Hepatic stellate cell (primary cell): Measurements from ENCODE around the gene FAM20A.

Experiments
- DNase-seq: peaks from one replicate; pipeline ENCODE4 v3.0.0; 2011; ENCODE audit warnings: low spot score

FAM20A gene

DNA sequence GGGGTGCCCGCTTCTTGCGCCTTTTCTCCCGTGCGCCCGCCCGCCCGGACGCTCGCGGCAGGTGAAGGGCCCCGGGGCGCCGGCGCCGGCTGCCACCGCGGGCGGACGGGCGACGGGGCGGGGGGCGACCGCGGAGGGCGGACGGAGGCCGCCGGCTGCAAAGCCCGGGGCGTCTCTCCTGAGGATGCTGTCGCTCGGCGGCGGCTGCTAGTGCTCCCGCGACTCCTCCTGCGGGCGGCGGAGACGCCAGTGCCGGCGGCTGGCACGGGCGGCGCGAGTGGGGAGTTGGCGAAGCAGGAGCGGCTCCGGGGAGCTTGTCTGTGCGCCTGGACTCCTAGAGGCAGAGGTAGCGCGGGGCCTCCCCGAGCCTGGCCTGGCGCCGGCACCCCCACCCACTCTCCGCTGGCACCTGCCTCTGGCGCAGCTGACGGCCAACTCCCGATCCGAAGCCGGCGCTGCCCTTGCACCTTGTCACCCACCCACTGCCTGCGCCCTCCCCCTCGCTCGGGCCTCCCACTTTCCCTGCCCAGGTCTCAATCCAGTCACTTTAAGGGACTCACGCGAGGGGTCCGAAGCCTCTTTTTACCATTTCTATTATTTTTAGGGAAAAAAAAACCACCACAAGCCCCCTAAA is at the start of gene FAM20A:
Gene FAM20A (minus strand): TSS at position 437 of the 634 bp plus-strand sequence. CDS start 701 bp downstream, outside the sequence.
- DNase-seq = no peak

- no peak for DNase-seq
Measured at GRCh38 chr17:68649324-68649723, 48.2 kb upstream of the FAM20A start.

- DNase-seq = no peak
Measured at GRCh38 chr17:68646626-68647526, 45.7 kb upstream of the FAM20A start.

GRCh38 chr17:68642118-68642412 is 40.9 kb upstream of the FAM20A start:
- no peak for DNase-seq

GRCh38 chr17:68641276-68642117 is 40.3 kb upstream of the FAM20A start:
- no peak for DNase-seq

DNA sequence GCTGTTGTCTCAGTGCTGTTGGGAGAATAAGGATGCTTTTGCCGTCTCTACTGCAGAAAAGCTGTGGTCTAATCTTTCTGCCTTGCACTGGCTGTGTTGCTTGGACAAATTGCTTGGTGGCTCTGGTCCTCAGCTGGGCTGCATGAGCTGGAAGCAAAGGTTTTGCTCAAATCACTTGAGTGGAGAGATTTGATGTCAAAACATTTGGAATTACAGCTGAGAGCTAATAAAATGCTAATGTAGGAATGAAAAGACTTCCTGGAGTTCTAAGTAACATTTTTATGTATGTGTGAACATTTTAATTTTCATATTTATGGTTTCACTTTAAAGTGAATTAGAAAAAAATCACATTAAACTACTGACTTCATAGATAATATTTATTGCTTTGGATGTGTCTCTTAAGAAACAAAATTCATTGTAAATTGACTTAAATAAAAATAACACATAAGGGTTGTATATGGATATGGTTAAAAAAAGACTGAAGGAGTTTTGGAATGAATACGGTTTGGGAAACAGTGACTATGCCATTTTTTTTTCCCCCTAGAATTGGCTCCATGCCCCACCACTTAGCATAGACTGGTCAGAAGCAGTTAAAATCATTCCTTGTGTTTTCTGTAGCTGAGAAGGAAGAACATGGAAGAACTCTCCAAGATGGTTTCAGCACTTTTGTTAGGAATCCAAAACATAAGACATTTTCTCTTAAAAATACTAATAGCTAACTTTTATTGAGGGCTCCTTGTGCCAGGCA is 39.2 kb upstream of the FAM20A start:
- DNase-seq = no peak

- DNase-seq = no peak
Measured at GRCh38 chr17:68634345-68634876, 33.2 kb upstream of the FAM20A start.

DNA sequence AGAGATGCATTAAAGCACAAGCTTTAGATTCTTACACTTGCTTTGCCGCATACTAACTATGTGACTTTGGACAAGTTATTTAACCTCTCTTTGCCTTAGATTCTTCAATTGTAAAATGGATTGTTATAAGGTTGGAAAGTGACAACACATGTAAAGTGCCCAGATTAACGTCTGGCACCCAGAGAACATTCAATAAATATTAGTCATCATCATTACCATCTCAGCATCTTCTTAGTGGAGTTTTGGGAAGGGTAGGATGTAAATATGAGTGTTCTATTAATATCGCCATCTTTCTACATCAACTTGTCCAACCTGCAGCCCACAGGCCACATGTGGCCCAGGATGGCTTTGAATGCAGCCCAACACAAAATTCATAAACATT is 27.4 kb upstream of the FAM20A start:
- no peak for DNase-seq

DNA sequence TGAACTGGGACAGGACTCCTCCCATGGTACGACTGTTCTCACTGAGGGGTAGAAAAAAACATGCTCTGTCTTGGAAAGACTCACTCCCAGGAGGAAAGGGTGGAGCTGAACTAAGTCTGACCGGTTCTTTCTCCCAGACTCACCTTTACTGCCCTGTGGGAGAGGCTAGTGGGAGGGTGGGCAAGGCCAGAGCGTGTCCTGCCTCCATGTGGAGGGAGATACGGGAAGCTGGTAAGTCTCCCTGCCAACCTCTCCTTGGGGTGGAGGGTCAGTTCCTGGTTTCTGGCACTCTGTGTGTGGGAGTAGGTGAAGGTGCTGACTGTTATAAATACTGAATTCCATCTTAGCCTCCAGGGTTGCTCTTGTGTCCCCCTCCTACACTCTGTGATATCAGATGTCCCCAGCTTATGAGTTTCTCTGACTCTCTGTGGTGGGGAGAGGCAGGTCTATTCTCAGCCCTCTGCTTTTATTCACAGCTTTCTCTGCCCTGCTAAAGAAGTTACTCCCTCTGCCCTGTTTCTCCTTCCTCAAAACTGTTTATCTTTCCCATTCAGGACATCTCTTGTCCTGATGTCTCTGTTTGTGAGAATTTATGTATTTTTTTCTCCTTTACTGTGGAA is 26.9 kb upstream of the FAM20A start:
- DNase-seq = no peak

- no peak for DNase-seq
Measured at GRCh38 chr17:68624381-68624780, 23.2 kb upstream of the FAM20A start.

DNA sequence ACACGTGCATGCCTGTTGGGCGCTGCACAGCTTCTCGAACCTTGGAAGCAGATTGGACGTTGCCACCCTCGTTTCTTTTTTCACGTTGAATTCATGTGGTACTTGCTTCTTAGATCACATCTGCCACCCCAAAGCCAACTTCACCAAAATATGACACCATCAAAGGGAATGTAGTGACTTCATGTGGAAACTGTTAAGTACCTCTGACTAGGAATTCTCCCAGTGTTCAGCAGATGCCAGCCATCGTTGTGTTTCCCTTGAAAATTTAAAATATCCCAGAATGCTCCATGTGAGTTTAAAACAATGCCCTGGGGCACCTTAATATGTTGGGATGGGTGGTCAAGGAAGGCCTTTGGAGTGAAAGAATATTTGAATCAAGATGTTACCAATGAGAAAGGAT is 22.6 kb upstream of the FAM20A start:
- DNase-seq = no peak

DNA sequence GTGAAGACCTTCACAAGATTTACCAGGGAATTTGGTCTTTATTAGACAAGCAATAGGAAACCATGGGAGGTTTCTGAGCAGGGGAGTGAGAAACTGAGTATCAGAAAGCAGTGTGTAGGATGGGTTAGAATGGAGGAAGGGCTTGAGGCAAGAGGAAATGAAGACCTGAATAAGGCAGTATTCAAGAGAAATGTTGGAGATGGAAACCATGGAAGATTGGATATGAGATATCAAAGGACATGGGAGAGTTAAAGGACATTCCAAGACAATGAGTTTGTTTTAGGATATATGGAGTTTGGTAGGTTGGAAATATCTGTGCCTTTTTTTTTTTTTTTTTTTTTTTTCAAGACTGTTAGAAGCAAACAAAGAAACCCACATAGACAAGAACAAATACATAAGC is 21.3 kb upstream of the FAM20A start:
- DNase-seq = no peak

- DNase-seq = no peak
Measured at GRCh38 chr17:68621065-68621464, 19.9 kb upstream of the FAM20A start.

DNA sequence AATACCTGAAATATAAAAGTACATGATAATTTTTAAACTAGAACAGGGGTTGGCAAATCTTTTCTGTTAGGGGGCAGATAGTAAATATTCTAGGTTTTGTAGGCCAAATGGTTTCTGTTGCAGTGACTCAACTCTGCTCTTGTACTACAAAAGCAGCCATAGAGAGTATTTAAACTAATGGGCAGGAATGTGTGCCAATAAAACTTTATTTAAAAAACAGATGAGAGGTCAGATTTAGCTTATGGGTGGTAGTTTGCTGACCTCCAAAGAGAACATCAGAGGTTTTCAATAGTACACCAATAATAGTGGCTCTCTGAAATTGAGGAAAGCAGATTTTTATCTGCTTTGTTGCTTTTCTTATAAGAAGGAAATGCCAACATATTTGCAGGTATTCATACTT is 15.2 kb upstream of the FAM20A start:
- DNase-seq = no peak

DNA sequence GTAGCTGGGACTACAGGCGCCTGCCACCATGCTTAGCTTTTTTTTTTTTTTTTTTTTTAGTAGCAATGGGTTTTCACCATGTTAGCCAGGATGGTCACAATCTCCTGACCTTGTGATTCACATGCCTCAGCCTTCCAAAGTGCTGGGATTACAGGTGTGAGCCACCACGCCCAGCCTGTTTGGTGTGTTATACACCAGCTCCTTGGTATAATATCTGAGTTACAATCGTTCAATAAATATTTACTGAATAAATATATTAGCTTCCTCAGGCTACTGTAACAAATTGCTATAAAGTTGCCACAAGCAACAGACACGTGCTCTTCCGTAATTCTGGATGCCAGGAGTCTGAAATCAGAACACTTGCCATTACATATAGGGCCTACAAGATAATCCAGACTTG is 13.6 kb upstream of the FAM20A start:
- DNase-seq = no peak

- no peak for DNase-seq
Measured at GRCh38 chr17:68613739-68614298, 12.7 kb upstream of the FAM20A start.

GRCh38 chr17:68612923-68613292 is 11.7 kb upstream of the FAM20A start:
- no peak for DNase-seq

- DNase-seq = no peak
Measured at GRCh38 chr17:68612209-68612922, 11.2 kb upstream of the FAM20A start.

DNA sequence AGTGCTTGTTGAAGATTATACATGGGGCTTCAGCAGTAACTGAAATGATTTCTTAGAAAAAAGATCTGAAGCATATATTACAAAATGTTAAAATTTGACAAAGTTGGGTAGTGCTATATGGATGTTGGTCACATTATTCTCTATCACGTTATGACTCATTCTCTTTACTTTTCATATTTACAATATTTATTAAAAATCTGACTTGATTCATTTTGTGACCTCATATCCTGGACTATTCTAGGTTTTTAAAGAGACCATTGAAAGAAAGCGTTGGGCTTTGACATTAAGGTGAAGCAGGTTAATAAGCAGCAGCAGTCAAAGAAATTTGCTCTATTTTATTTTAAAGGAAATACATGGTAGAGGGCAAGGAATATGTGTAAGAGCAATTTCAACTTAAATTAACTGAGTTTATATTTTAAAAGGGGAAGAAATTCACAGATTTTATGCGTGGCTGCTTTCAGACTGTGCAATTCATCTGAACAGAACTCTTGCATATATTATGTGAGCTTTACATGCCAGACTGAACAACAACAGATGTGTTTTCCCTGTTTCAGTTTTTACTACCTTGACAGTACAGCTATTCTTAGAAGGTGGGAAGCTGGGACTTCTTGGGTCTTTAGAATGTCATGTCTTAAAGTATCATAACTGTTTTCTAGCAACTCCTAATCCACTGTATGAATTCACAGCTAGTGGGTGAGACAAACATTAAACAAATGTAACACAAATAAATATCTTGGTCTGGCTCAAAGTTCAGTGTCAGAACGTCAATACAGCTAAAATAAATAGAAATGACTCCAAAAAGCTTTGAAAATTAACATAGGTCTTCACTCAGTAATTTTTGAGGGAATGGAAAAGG is 10.4 kb upstream of the FAM20A start:
- DNase-seq = no peak
